Measurements from ENCODE around the gene TLE1.
"Not testable (repeated sequence)": the region's sequence is repeated elsewhere in the genome, so short reads cannot be mapped to it uniquely, and the experiment has no call there.

The TLE1 gene

DNA sequence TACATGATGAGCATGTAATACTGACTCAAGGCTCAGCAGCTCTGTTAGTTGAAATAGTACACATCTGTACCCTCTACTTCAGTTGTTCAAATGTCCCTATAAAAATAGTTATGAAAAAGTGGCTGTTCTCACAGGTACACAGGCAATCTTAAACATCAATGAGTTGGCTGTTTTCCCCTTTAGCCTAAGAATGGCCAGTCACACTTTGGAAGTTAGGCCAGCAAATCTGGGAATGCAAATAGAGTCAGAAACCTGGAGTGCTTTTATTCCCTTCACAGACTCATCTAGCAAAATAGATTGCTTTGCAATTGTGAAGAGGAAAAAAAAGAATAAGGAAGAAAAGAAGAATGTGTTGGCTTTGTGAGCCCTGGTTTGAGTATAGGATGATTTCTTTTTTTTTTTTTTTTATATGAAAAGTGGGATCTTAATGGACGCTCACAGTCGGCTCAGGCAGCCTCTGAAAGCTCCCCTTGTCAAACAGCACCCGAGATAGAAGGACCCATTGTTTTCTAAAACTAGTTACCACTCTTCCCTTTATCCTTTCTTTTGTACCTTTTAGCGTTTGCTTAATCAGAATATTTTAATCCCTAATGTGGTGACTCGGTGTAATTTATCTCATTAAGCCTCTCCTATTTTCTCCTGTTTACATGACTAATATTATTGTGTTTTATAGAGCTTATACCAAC is 27.9 kb upstream of the TLE1 start:
- Histone ChIP-seq H3K4me1 (ENCODE audit: control insufficient read depth, insufficient read depth, low read length, unreplicated experiment) (no peaks in the 10 kb centered on the region), H3K79me2 (ENCODE audit: control insufficient read depth, insufficient read depth, low read length, unreplicated experiment) (no peaks in the 10 kb centered on the region), H3K27ac (ENCODE audit: low read depth, low read length) (no peak overlapping the region), H3K4me3 (ENCODE audit: low read depth, low read length) (no peak overlapping the region), H3K27me3 (ENCODE audit: insufficient read depth, low read length) (no peaks in the 10 kb centered on the region), H2AFZ (ENCODE audit: low read length, unreplicated experiment) (no peak overlapping the region), H3K36me3 (ENCODE audit: insufficient read depth, low read length) (no peaks in the 10 kb centered on the region)

DNA sequence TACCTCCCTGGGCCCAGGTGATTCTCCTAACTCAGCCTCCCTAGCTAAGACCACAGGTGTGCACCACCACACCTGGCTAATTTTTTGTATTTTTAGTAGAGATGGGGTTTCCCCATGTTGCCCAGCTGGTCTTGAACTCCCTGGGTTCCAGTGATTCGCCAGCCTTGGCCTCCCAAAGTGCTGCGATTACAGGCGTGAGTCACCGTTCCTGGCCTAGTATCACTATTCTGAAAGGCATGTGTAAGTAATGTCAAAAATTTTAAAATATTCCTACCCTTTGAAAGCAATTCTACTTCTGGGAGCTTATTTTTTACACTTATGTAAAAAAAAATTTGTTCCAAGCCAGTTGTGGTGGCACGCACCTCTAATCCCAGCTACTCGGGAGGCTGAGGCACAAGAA is 27.1 kb upstream of the TLE1 start:
- Histone ChIP-seq H3K79me2 (ENCODE audit: control insufficient read depth, insufficient read depth, low read length, unreplicated experiment) (no peaks in the 10 kb centered on the region), H2AFZ (ENCODE audit: low read length, unreplicated experiment) (no peak overlapping the region), H3K27ac (ENCODE audit: low read depth, low read length) (no peak overlapping the region), H3K36me3 (ENCODE audit: insufficient read depth, low read length) (no peaks in the 10 kb centered on the region), H3K4me1 (ENCODE audit: control insufficient read depth, insufficient read depth, low read length, unreplicated experiment) (no peaks in the 10 kb centered on the region), H3K27me3 (ENCODE audit: insufficient read depth, low read length) (no peaks in the 10 kb centered on the region), H3K4me3 (ENCODE audit: low read depth, low read length) (no peak overlapping the region)

GRCh38 chr9:81705578-81705977 is 16.2 kb upstream of the TLE1 start:
- Histone ChIP-seq H3K4me1 (ENCODE audit: control insufficient read depth, insufficient read depth, low read length, unreplicated experiment) (no peaks in the 10 kb centered on the region), H3K36me3 (ENCODE audit: insufficient read depth, low read length) (no peaks in the 10 kb centered on the region), H2AFZ (ENCODE audit: low read length, unreplicated experiment) (no peak overlapping the region), H3K27me3 (ENCODE audit: insufficient read depth, low read length) (no peaks in the 10 kb centered on the region), H3K27ac (ENCODE audit: low read depth, low read length) (no peak overlapping the region), H3K4me3 (ENCODE audit: low read depth, low read length) (no peak overlapping the region), H3K79me2 (ENCODE audit: control insufficient read depth, insufficient read depth, low read length, unreplicated experiment) (no peaks in the 10 kb centered on the region)

DNA sequence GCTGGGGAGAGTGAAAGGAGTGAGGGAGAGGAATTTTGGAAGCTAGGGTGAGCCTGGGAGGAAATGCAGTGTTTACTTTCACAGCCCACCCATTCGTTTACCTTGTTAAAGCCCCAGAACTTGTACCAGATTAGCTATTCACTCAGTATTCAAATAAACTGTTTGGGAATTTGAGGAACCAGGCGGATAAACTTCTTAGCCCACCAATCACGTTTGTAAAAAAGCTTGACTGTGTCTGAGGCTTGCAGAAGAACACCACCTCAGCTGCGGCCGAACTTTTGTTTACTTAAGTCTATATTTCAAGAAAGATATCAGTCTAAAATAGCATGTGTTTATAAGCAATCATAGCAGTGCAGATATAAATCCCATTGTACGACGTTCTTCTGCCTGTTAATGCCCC is 5.2 kb upstream of the TLE1 start:
- no peak overlapping the region for H3K4me3 ChIP-seq (ENCODE audit: low read depth, low read length)
- no peak overlapping the region for H2AFZ ChIP-seq (ENCODE audit: low read length, unreplicated experiment)
- no peak overlapping the region for H3K27ac ChIP-seq (ENCODE audit: low read depth, low read length)

DNA sequence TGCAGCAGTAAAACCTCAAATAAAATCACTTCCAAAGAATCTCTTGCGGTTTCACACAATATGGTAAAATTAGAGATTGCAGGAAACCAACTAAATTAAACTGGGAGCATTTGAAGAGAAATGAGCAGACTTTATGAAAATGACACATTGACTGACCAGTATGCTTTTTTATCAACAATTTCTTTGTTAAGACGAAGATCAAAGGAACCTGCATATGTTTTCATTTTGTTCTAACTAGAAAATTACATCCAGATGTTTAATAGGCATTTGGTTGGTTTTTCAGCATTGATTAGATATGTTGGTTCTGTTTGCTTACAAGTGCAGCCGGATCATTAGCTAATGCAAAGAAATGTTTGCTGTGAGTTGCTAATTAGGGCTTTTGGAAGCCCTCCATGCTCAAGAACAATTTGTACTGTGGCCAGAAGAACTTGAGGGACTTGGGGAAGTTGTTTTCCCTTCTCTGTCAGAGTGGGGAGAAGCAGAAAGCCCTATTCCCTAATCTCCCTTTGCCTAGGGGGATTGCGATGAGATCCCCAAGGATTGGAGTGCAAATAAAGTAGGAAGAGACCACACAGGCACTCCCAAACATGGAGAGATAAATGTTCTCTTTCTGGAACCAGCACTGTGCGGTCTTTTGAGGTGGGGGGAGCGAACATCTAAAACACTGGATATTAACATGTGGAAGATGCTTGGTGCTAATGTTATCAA is 4.5 kb upstream of the TLE1 start:
- Histone ChIP-seq H3K4me1 (ENCODE audit: control insufficient read depth, insufficient read depth, low read length, unreplicated experiment) (no peaks in the 10 kb centered on the region), H3K27ac (ENCODE audit: low read depth, low read length) (no peak overlapping the region), H2AFZ (ENCODE audit: low read length, unreplicated experiment) (no peak overlapping the region), H3K79me2 (ENCODE audit: control insufficient read depth, insufficient read depth, low read length, unreplicated experiment) (no peaks in the 10 kb centered on the region), H3K36me3 (ENCODE audit: insufficient read depth, low read length) (no peaks in the 10 kb centered on the region), H3K4me3 (ENCODE audit: low read depth, low read length) (no peak overlapping the region), H3K27me3 (ENCODE audit: insufficient read depth, low read length) (no peaks in the 10 kb centered on the region)

More for the DNA sequence above, 5.2 kb upstream of the TLE1 start:
- no peaks in the 10 kb centered on the region for H3K36me3 ChIP-seq (ENCODE audit: insufficient read depth, low read length)
- H3K27me3 ChIP-seq (ENCODE audit: insufficient read depth, low read length), result no peaks in the 10 kb centered on the region
- H3K4me1 ChIP-seq (ENCODE audit: control insufficient read depth, insufficient read depth, low read length, unreplicated experiment), result no peaks in the 10 kb centered on the region
- H3K79me2 ChIP-seq (ENCODE audit: control insufficient read depth, insufficient read depth, low read length, unreplicated experiment), result no peaks in the 10 kb centered on the region

- Histone ChIP-seq H3K36me3 (ENCODE audit: insufficient read depth, low read length) (no peaks in the 10 kb centered on the region), H3K27me3 (ENCODE audit: insufficient read depth, low read length) (no peaks in the 10 kb centered on the region), H3K27ac (ENCODE audit: low read depth, low read length) (peak overlapping the region; percentile 21; the same call in 1 of the 2 replicates), H3K79me2 (ENCODE audit: control insufficient read depth, insufficient read depth, low read length, unreplicated experiment) (peaks cover 17% of the 10 kb centered on the region), H3K4me1 (ENCODE audit: control insufficient read depth, insufficient read depth, low read length, unreplicated experiment) (peaks cover 12% of the 10 kb centered on the region), H2AFZ (ENCODE audit: low read length, unreplicated experiment) (peak overlapping the region; percentile 83), H3K4me3 (ENCODE audit: low read depth, low read length) (peak overlapping the region; percentile 85)
Measured at GRCh38 chr9:81690251-81690851, 1.0 kb upstream of the TLE1 start.

DNA sequence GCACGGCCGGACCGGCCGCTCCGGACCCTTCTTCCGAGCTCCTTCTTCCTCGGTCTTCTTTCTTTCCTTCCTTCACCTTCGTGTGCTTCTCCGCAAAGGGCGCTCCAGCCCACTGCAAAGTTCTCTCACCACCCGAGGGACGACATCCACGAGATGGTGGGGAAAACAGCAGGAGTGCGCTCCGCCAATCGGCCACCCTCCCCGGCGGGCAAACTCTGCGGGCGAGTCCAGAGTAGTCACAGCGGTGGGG is 329 bp downstream of the TLE1 start:
- H3K27me3 ChIP-seq (ENCODE audit: insufficient read depth, low read length); H3K36me3 ChIP-seq (ENCODE audit: insufficient read depth, low read length); H2AFZ ChIP-seq (ENCODE audit: low read length, unreplicated experiment): not testable (repeated sequence)
- Histone ChIP-seq H3K27ac (ENCODE audit: low read depth, low read length) (peak overlapping the region; percentile 78), H3K4me3 (ENCODE audit: low read depth, low read length) (peak overlapping the region; percentile 85), H3K79me2 (ENCODE audit: control insufficient read depth, insufficient read depth, low read length, unreplicated experiment) (peaks cover 21% of the 10 kb centered on the region), H3K4me1 (ENCODE audit: control insufficient read depth, insufficient read depth, low read length, unreplicated experiment) (peaks cover 12% of the 10 kb centered on the region)

DNA sequence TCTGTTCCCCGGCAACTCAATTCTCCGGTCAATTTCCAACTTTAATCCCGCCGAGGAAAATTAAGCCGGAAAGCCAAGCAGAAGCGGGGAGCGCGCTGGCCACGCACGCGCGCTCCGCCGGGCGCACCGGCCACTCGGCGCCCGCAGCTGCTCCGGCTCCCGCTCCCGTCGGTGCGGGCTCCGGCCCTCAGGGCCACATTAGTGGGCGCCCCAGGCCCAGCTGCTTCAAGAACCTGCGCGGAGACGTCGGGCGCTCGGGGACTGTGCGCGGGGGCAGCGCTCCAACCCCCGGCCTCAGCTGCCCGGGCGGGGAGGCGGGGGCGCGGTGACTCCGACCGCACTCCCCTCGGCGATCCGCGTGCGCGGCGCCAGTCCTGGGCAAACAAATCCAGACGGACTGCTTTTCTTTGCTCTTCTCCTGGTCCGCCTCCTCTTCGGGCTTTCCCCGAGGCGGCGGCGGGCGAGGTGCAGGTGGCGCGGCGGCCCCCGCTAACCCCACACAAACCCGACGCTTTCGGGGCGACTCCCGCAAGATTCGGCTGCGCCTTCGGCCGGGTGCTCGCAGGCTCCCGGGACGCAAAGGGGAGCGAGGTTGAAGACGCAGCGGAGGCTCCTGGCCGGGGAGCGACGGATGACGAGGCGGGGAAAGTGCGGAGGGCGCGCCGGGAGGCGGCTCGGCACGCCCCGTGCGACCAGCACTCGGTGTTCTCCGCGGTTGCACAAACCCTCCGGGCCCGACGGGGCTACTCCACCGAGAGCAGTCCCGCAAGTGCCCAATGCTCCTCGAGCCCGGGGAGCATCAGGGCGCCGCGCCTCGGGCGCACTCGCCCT is 870 bp downstream of the TLE1 start:
- peaks cover 12% of the 10 kb centered on the region for H3K4me1 ChIP-seq (ENCODE audit: control insufficient read depth, insufficient read depth, low read length, unreplicated experiment)
- not testable (repeated sequence) for H3K36me3 ChIP-seq (ENCODE audit: insufficient read depth, low read length); H3K27me3 ChIP-seq (ENCODE audit: insufficient read depth, low read length)
- H3K79me2 ChIP-seq (ENCODE audit: control insufficient read depth, insufficient read depth, low read length, unreplicated experiment), result peaks cover 21% of the 10 kb centered on the region
- peak overlapping the region; percentile 85 for H3K4me3 ChIP-seq (ENCODE audit: low read depth, low read length)
- H2AFZ ChIP-seq (ENCODE audit: low read length, unreplicated experiment), result peak overlapping the region; percentile 77
- peak overlapping the region; percentile 78 for H3K27ac ChIP-seq (ENCODE audit: low read depth, low read length)

- H2AFZ ChIP-seq (ENCODE audit: low read length, unreplicated experiment), result peak overlapping the region; percentile 14
- H3K4me1 ChIP-seq (ENCODE audit: control insufficient read depth, insufficient read depth, low read length, unreplicated experiment), result peaks cover 12% of the 10 kb centered on the region
- H3K79me2 ChIP-seq (ENCODE audit: control insufficient read depth, insufficient read depth, low read length, unreplicated experiment), result peaks cover 21% of the 10 kb centered on the region
- H3K27ac ChIP-seq (ENCODE audit: low read depth, low read length), result no peak overlapping the region
- no peaks in the 10 kb centered on the region; the same call in 1 of the 2 replicates for H3K36me3 ChIP-seq (ENCODE audit: insufficient read depth, low read length)
- H3K27me3 ChIP-seq (ENCODE audit: insufficient read depth, low read length), result no peaks in the 10 kb centered on the region
- H3K4me3 ChIP-seq (ENCODE audit: low read depth, low read length), result peak overlapping the region; percentile 85
Measured at GRCh38 chr9:81687521-81688261, 1.7 kb downstream of the TLE1 start.

Data from ACC112 (cell line).